ACC112 (cell line): Measurements from ENCODE around the gene OPRD1.
"Not testable (repeated sequence)": the region's sequence is repeated elsewhere in the genome, so short reads cannot be mapped to it uniquely, and the experiment has no call there.

Source experiments
- H2AFZ ChIP-seq: fragments of 200-600 bp; sonication (generic); one replicate; pipeline ENCODE4 v1.6.0; 2017; ENCODE audit warnings: antibody characterized with exemption, low read length; ENCODE audit not compliant: unreplicated experiment
- H3K27ac ChIP-seq: fragments of 200-600 bp; sonication (generic); 2 replicates; pipeline ENCODE4 v1.5.1; 2014; ENCODE audit warnings: low read depth, mild to moderate bottlenecking, antibody characterized with exemption, low read length, moderate library complexity
- H3K27me3 ChIP-seq: fragments of 200-600 bp; sonication (generic); 2 replicates; pipeline ENCODE4 v1.6.1; 2014; ENCODE audit warnings: mild to moderate bottlenecking, antibody characterized with exemption, low read length, moderate library complexity, mixed read lengths; ENCODE audit not compliant: insufficient read depth
- H3K36me3 ChIP-seq: fragments of 200-600 bp; sonication (generic); 2 replicates; pipeline ENCODE4 v1.6.1; 2016; ENCODE audit warnings: mild to moderate bottlenecking, antibody characterized with exemption, low read length, moderate library complexity, mixed read lengths; ENCODE audit not compliant: insufficient read depth
- H3K4me1 ChIP-seq: fragments of 200-600 bp; sonication (generic); one replicate; pipeline ENCODE4 v1.6.1; 2016; ENCODE audit warnings: low read length, mixed read lengths; ENCODE audit not compliant: insufficient read depth, unreplicated experiment, control insufficient read depth
- H3K4me3 ChIP-seq: fragments of 200-600 bp; sonication (generic); 2 replicates; pipeline ENCODE4 v1.5.1; 2014; ENCODE audit warnings: mild to moderate bottlenecking, low read depth, low read length
- H3K79me2 ChIP-seq: fragments of 200-600 bp; sonication (generic); one replicate; pipeline ENCODE4 v1.6.0; 2016; ENCODE audit warnings: low read length; ENCODE audit not compliant: control insufficient read depth, unreplicated experiment, insufficient read depth

Gene OPRD1

GRCh38 chr1:28847207-28847606, 35.2 kb downstream of the OPRD1 start:
- not testable (repeated sequence) for H3K27ac ChIP-seq, H3K27me3 ChIP-seq, H3K36me3 ChIP-seq, H3K4me3 ChIP-seq, H3K4me1 ChIP-seq, H2AFZ ChIP-seq, H3K79me2 ChIP-seq

GRCh38 chr1:28848416-28848815, 36.4 kb downstream of the OPRD1 start:
- H2AFZ ChIP-seq: no peak overlapping the region
- no peaks in the 10 kb centered on the region for H3K79me2 ChIP-seq
- no peak overlapping the region for H3K4me3 ChIP-seq
- H3K4me1 ChIP-seq: no peaks in the 10 kb centered on the region
- H3K27me3 ChIP-seq: peaks cover 5% of the 10 kb centered on the region; the same call in 1 of the 2 replicates
- H3K36me3 ChIP-seq: no peaks in the 10 kb centered on the region
- no peak overlapping the region for H3K27ac ChIP-seq

- no peak overlapping the region for H2AFZ ChIP-seq
- H3K36me3 ChIP-seq: no peaks in the 10 kb centered on the region
- peaks cover 23% of the 10 kb centered on the region for H3K27me3 ChIP-seq
- H3K27ac ChIP-seq: no peak overlapping the region
- no peaks in the 10 kb centered on the region for H3K4me1 ChIP-seq
- H3K79me2 ChIP-seq: no peaks in the 10 kb centered on the region
- H3K4me3 ChIP-seq: no peak overlapping the region
These were observed 41.2 kb downstream of the OPRD1 start for GRCh38 chr1:28853093-28853742.

- not testable (repeated sequence) for H3K79me2 ChIP-seq, H3K36me3 ChIP-seq, H2AFZ ChIP-seq, H3K4me1 ChIP-seq, H3K27ac ChIP-seq, H3K4me3 ChIP-seq
- peaks cover 23% of the 10 kb centered on the region for H3K27me3 ChIP-seq
These were observed 42.4 kb downstream of the OPRD1 start for GRCh38 chr1:28854406-28854805.

- no peaks in the 10 kb centered on the region for H3K4me1 ChIP-seq
- peaks cover 23% of the 10 kb centered on the region for H3K27me3 ChIP-seq
- H3K27ac ChIP-seq: no peak overlapping the region
- H3K36me3 ChIP-seq: no peaks in the 10 kb centered on the region
- no peaks in the 10 kb centered on the region for H3K79me2 ChIP-seq
- H3K4me3 ChIP-seq: no peak overlapping the region
- no peak overlapping the region for H2AFZ ChIP-seq
These were observed 43.1 kb downstream of the OPRD1 start for GRCh38 chr1:28855046-28855445.

- Histone ChIP-seq H3K27ac (no peak overlapping the region), H2AFZ (no peak overlapping the region), H3K4me1 (no peaks in the 10 kb centered on the region), H3K79me2 (no peaks in the 10 kb centered on the region), H3K4me3 (no peak overlapping the region), H3K27me3 (peaks cover 23% of the 10 kb centered on the region), H3K36me3 (no peaks in the 10 kb centered on the region)
These were observed 43.5 kb downstream of the OPRD1 start for GRCh38 chr1:28855469-28855951.

- Histone ChIP-seq H3K79me2 (no peaks in the 10 kb centered on the region), H3K4me3 (no peak overlapping the region), H3K27ac (no peak overlapping the region), H3K27me3 (peaks cover 23% of the 10 kb centered on the region), H3K4me1 (no peaks in the 10 kb centered on the region), H2AFZ (no peak overlapping the region), H3K36me3 (no peaks in the 10 kb centered on the region)
These were observed 44.0 kb downstream of the OPRD1 start for GRCh38 chr1:28855969-28856368.

GRCh38 chr1:28860332-28861073, 48.5 kb downstream of the OPRD1 start:
- no peak overlapping the region for H3K27ac ChIP-seq

GRCh38 chr1:28862571-28863403, 50.8 kb downstream of the OPRD1 start:
- H3K4me3 ChIP-seq: no peak overlapping the region
- no peak overlapping the region for H2AFZ ChIP-seq
- H3K27me3 ChIP-seq: peaks cover 7% of the 10 kb centered on the region

More at GRCh38 chr1:28860332-28861073, 48.5 kb downstream of the OPRD1 start:
- Histone ChIP-seq H3K36me3 (no peaks in the 10 kb centered on the region), H3K27me3 (peaks cover 11% of the 10 kb centered on the region; the same call in 1 of the 2 replicates), H3K4me3 (no peak overlapping the region), H2AFZ (no peak overlapping the region), H3K79me2 (no peaks in the 10 kb centered on the region), H3K4me1 (no peaks in the 10 kb centered on the region)

GRCh38 chr1:28864695-28865094, 52.7 kb downstream of the OPRD1 start:
- no peaks in the 10 kb centered on the region for H3K79me2 ChIP-seq
- peaks cover 16% of the 10 kb centered on the region for H3K27me3 ChIP-seq
- no peaks in the 10 kb centered on the region for H3K36me3 ChIP-seq
- H3K4me3 ChIP-seq: no peak overlapping the region
- no peak overlapping the region for H2AFZ ChIP-seq
- H3K4me1 ChIP-seq: no peaks in the 10 kb centered on the region
- no peak overlapping the region for H3K27ac ChIP-seq

More at GRCh38 chr1:28862571-28863403, 50.8 kb downstream of the OPRD1 start:
- H3K27ac ChIP-seq: no peak overlapping the region
- H3K79me2 ChIP-seq: no peaks in the 10 kb centered on the region
- H3K4me1 ChIP-seq: no peaks in the 10 kb centered on the region
- no peaks in the 10 kb centered on the region for H3K36me3 ChIP-seq
